GM19238 (cell line): ENCODE measurements around the gene CDR2L.
A peak's percentile ranks its signal among the peaks of the same experiment; 100 is the strongest.
"Not testable (repeated sequence)": the region's sequence is repeated elsewhere in the genome, so short reads cannot be mapped to it uniquely, and the experiment has no call there.

Experiments
- DNase-seq: peaks from one replicate; pipeline ENCODE4 v3.0.0; 2011; ENCODE audit warnings: low spot score; ENCODE audit not compliant: insufficient read length

Gene CDR2L

GRCh38 chr17:75036643-75037268, 49.3 kb downstream of the CDR2L start:
- DNase-seq: no peak

- DNase-seq: no peak
Measured at GRCh38 chr17:75039238-75039637, 51.8 kb downstream of the CDR2L start.

- no peak for DNase-seq
Measured at GRCh38 chr17:75041656-75042280, 54.3 kb downstream of the CDR2L start.

- DNase-seq: not testable (repeated sequence)
Measured at GRCh38 chr17:75043789-75044188, 56.4 kb downstream of the CDR2L start.

- DNase-seq: no peak
Measured at GRCh38 chr17:75044716-75045115, 57.3 kb downstream of the CDR2L start.

- DNase-seq: not testable (repeated sequence)
Measured at GRCh38 chr17:75045946-75046406, 58.5 kb downstream of the CDR2L start.

- DNase-seq: peak; percentile 98
Measured at GRCh38 chr17:75046407-75047289, 59.2 kb downstream of the CDR2L start, which contains the start of the genes ATP5PD and KCTD2. ATP5PD (minus strand) TSS chr17:75046969; CDS start chr17:75042650, 4,319 bp downstream. KCTD2 (plus strand) TSS chr17:75047225; CDS start chr17:75047251, 26 bp downstream.

- no peak for DNase-seq
Measured at GRCh38 chr17:75047398-75048098, 60.1 kb downstream of the CDR2L start.

GRCh38 chr17:75048249-75048878, 60.9 kb downstream of the CDR2L start:
- DNase-seq: no peak

GRCh38 chr17:75049057-75049456, 61.6 kb downstream of the CDR2L start:
- DNase-seq: no peak

- DNase-seq: no peak
Measured at GRCh38 chr17:75049706-75050105, 62.3 kb downstream of the CDR2L start.

GRCh38 chr17:75051941-75052340, 64.5 kb downstream of the CDR2L start:
- no peak for DNase-seq
